WERI-Rb-1 (cell line): Measurements from ENCODE around the gene FSHR.

Experiments used
- DNase-seq: peaks from one replicate; pipeline ENCODE4 v3.0.0-alpha.2; 2020
- H3K27ac ChIP-seq: fragments of 250-450 bp; sonication (Bioruptor Pico); 2 replicates; pipeline ENCODE4 v1.5.1; 2020; ENCODE audit warnings: mild to moderate bottlenecking, moderate library complexity
- H3K27me3 ChIP-seq: fragments of 250-450 bp; sonication (Bioruptor Pico); 2 replicates; pipeline ENCODE4 v1.5.1; 2021; ENCODE audit warnings: mild to moderate bottlenecking, low read depth, moderate library complexity; ENCODE audit not compliant: insufficient read depth, severe bottlenecking
- H3K36me3 ChIP-seq: fragments of 250-450 bp; sonication (Bioruptor Pico); 2 replicates; pipeline ENCODE4 v1.5.1; 2020; ENCODE audit warnings: mild to moderate bottlenecking, moderate library complexity
- H3K4me3 ChIP-seq: 2 replicates; pipeline ENCODE4 v1.5.1; 2011; ENCODE audit warnings: low read depth, mild to moderate bottlenecking, control low read depth, low read length
- H3K9me3 ChIP-seq: fragments of 250-450 bp; sonication (Bioruptor Pico); 2 replicates; pipeline ENCODE4 v1.5.1; 2021; ENCODE audit warnings: mild to moderate bottlenecking, moderate library complexity; ENCODE audit not compliant: severe bottlenecking
- CTCF ChIP-seq: IDR thresholded peaks from 2 replicates; pipeline ENCODE4 v1.5.1; 2011; ENCODE audit warnings: low read depth, mild to moderate bottlenecking, control low read depth, inconsistent platforms, low read length

FSHR gene

GRCh38 chr2:49102146-49102545, 52.2 kb downstream of the FSHR start:
- Histone ChIP-seq H3K36me3 (no peaks in the 10 kb centered on the region), H3K4me3 (no peak overlapping the region), H3K9me3 (no peaks in the 10 kb centered on the region), H3K27ac (no peak overlapping the region), H3K27me3 (no peaks in the 10 kb centered on the region)
- DNase-seq, result no peak
- no peak for TF ChIP-seq CTCF

DNA sequence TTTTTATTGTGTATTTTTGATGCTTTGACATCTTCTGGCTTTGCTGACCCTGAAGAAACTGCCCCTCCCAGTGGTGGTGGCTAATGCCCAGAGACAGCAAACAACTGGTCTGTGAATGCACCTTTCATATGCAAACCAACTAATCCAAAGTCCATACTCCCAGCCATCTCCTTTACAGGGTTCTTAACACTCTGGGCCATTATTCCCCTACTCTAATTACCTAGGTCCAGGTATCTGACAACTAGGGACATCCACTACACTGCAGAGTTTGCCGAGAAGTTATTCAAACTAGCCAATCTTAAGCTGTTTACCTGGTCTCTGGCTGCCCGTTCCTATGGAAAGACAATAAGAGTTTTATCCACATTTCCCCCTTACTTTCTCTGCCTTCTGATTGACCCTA, 73.6 kb downstream of the FSHR start:
- no peaks in the 10 kb centered on the region for H3K9me3 ChIP-seq
- H3K27me3 ChIP-seq, result no peaks in the 10 kb centered on the region
- H3K36me3 ChIP-seq, result no peaks in the 10 kb centered on the region
- H3K4me3 ChIP-seq, result no peak overlapping the region
- no peak overlapping the region for H3K27ac ChIP-seq
- no peak for DNase-seq
- TF ChIP-seq CTCF, result no peak

DNA sequence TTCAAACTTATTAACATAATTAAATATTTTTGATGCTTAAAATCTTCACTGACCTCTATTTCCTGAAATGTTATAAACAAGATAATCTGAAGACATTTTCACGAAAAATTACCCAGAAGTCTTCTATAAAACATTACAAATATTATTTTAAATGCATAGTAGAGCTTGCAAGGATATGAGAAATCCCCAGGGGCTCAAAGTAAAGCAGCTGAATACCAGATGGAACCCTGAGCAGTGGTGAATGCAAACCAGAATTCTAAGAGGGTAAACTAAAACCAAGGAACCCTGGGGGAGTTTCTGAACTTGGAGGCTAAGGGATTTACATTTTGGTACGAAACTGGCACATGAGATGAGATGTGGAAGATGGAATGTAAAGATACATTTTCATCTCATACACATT, 83.6 kb downstream of the FSHR start:
- no peak for DNase-seq
- TF ChIP-seq CTCF, result no peak
- Histone ChIP-seq H3K27me3 (no peaks in the 10 kb centered on the region), H3K36me3 (no peaks in the 10 kb centered on the region), H3K27ac (no peak overlapping the region), H3K9me3 (no peaks in the 10 kb centered on the region), H3K4me3 (no peak overlapping the region)

- Histone ChIP-seq H3K27ac (no peak overlapping the region), H3K27me3 (no peaks in the 10 kb centered on the region), H3K36me3 (no peaks in the 10 kb centered on the region), H3K9me3 (no peaks in the 10 kb centered on the region), H3K4me3 (no peak overlapping the region)
- no peak for DNase-seq
- no peak for TF ChIP-seq CTCF
Observed at GRCh38 chr2:49069829-49070228, 84.5 kb downstream of the FSHR start.

- no peak for TF ChIP-seq CTCF
- H3K27me3 ChIP-seq, result no peaks in the 10 kb centered on the region
- H3K4me3 ChIP-seq, result no peak overlapping the region
- H3K27ac ChIP-seq, result no peak overlapping the region
- no peaks in the 10 kb centered on the region for H3K36me3 ChIP-seq
- DNase-seq, result no peak
- H3K9me3 ChIP-seq, result no peaks in the 10 kb centered on the region
Observed at GRCh38 chr2:49068613-49069012, 85.7 kb downstream of the FSHR start.

DNA sequence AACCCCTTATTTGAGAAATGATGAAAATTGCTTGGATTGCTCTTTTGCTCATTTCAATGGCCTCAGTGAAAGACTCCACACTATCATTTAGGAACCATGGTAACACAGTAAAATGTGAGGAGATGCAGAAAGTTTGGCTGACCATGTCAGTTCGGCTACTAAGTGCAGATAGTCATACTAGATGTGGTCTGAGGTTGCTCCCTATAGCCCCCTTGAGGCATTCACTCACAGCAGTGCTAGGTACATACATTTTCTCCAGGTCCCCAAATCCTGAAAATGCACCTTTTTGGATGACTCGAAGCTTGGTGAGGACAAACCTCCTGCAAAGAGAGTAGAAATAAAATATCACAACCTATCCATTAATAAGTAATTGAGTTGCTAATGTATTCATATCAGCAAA, 86.3 kb downstream of the FSHR start:
- no peak overlapping the region for H3K27ac ChIP-seq
- no peak for DNase-seq
- TF ChIP-seq CTCF, result no peak
- no peaks in the 10 kb centered on the region for H3K27me3 ChIP-seq
- no peak overlapping the region for H3K4me3 ChIP-seq
- H3K9me3 ChIP-seq, result no peaks in the 10 kb centered on the region
- H3K36me3 ChIP-seq, result no peaks in the 10 kb centered on the region
